Tibial artery (tissue), 4 donors: Measurements from ENCODE around the gene PRPSAP1.

ENCODE experiments used
- DNase-seq, 2 donors: peaks; one replicate each; pipeline ENCODE4 v3.0.0-alpha.2; 2019
- H3K27ac ChIP-seq, 2 donors: fragments of 200-600 bp; sonication (generic) in 1 of 2; 1 replicate in 1 of 2; 2 replicates in 1 of 2; pipeline ENCODE4 v1.5.1; 2018 to 2019; ENCODE audit warnings: mild to moderate bottlenecking in 1 of 2
- H3K27me3 ChIP-seq, 2 donors: fragments of 200-600 bp; sonication (generic) in 1 of 2; one replicate each; pipeline versions ENCODE4 v1.5.1 to v1.6.0; 2016 to 2019
- H3K36me3 ChIP-seq, 3 donors: fragments of 200-600 bp; sonication (generic) in 2 of 3; one replicate each; pipeline ENCODE4 v1.5.1; 2016 to 2019; ENCODE audit warnings: mild to moderate bottlenecking in 2 of 3
- H3K4me1 ChIP-seq, 4 donors: fragments of 200-600 bp; sonication (generic) in 2 of 4; 1 replicate in 3 of 4; 2 replicates in 1 of 4; pipeline ENCODE4 v1.5.1; 2016 to 2019
- H3K4me3 ChIP-seq, 2 donors: fragments of 200-600 bp; sonication (generic) in 1 of 2; 1 replicate in 1 of 2; 2 replicates in 1 of 2; pipeline ENCODE4 v1.5.1; 2018 to 2019; ENCODE audit warnings: mild to moderate bottlenecking in 2 of 2
- H3K9me3 ChIP-seq, 3 donors: fragments of 200-600 bp; sonication (generic) in 1 of 3; one replicate each; pipeline ENCODE4 v1.5.1; 2016 to 2019
- CTCF ChIP-seq, 2 experiments: fragments of 200-600 bp in 1 of 2; fragments of 450-650 bp in 1 of 2; IDR thresholded peaks; one replicate each; pipeline ENCODE4 v1.5.1; 2017 to 2019; ENCODE audit warnings: antibody characterized with exemption in 2 of 2, mild to moderate bottlenecking in 1 of 2, moderate library complexity in 1 of 2
- intact Hi-C: fragments of 100-400 bp; cut with DNase I; formaldehyde crosslinking; loops from one replicate; pipeline ENCODE4 v1.15.0; 2023; ENCODE audit warnings: low total_unique reads

Gene PRPSAP1

GRCh38 chr17:76382351-76382802, 28.7 kb upstream of the PRPSAP1 start:
- peak overlapping the region; percentile 56 to 57 for H3K4me3 ChIP-seq
- no peak for DNase-seq
- H3K36me3 ChIP-seq, result no peaks in the 10 kb centered on the region
- H3K4me1 ChIP-seq, result peaks cover 5 to 45% (median 38%) of the 10 kb centered on the region in 4 donors
- intact Hi-C loops, result no loop called here
- no peaks in the 10 kb centered on the region for H3K27me3 ChIP-seq
- no peaks in the 10 kb centered on the region for H3K9me3 ChIP-seq
- no peak for TF ChIP-seq CTCF (IDR thresholded peaks at IDR 0.05)
- peak overlapping the region; percentile 76 to 82 for H3K27ac ChIP-seq

GRCh38 chr17:76381633-76382350, 28.1 kb upstream of the PRPSAP1 start:
- no peaks in the 10 kb centered on the region for H3K9me3 ChIP-seq
- intact Hi-C loops, result no loop called here
- H3K27ac ChIP-seq, result no peak overlapping the region
- no peak for DNase-seq
- no peak for TF ChIP-seq CTCF (IDR thresholded peaks at IDR 0.05)
- H3K27me3 ChIP-seq, result no peaks in the 10 kb centered on the region
- H3K4me1 ChIP-seq, result peaks cover 5 to 45% (median 38%) of the 10 kb centered on the region in 4 donors
- H3K36me3 ChIP-seq, result no peaks in the 10 kb centered on the region
- peak overlapping the region in 1 of 2 donors; percentile 57 for H3K4me3 ChIP-seq

DNA sequence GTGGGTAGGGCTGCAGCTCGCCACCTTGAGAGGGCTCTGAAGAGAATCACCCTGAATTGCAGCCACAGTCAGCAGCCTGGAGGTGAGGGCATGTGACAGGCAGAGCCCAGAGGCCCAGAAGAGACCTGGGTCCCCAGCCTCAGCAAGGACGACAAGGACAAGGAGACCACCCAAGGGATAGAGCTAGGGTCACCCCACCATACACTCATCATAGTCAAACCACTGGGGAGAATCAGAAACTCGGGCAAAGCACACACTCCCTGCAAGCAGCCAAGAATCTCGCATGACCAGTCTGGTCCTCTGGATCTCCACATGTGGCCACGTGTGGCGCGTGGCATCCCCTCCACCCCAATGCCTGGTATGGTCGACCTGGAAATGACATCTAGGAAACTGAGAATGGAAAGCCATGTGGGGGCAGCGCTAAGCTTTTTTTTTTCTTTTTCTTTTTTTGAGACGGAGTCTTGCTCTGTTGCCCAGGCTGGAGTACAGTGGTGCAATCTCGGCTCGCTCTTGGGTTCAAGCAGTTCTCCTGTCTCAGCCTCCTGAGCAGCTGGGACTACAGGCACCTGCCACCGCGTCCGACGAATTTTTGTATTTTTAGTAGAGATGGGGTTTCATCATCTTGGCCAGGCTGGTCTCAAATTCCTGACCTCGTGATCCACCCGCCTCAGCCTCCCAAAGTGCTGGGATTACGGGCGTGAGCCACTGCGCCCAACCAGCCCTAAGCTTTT, 26.1 kb upstream of the PRPSAP1 start:
- H3K27ac ChIP-seq, result no peak overlapping the region
- TF ChIP-seq CTCF (IDR thresholded peaks at IDR 0.05), result no peak
- H3K27me3 ChIP-seq, result no peaks in the 10 kb centered on the region
- DNase-seq, result no peak
- no peak overlapping the region for H3K4me3 ChIP-seq
- no peaks in the 10 kb centered on the region for H3K9me3 ChIP-seq
- intact Hi-C loops, result no loop called here
- H3K4me1 ChIP-seq, result peaks cover 0 to 33% (median 22%) of the 10 kb centered on the region in 4 donors
- H3K36me3 ChIP-seq, result no peaks in the 10 kb centered on the region

DNA sequence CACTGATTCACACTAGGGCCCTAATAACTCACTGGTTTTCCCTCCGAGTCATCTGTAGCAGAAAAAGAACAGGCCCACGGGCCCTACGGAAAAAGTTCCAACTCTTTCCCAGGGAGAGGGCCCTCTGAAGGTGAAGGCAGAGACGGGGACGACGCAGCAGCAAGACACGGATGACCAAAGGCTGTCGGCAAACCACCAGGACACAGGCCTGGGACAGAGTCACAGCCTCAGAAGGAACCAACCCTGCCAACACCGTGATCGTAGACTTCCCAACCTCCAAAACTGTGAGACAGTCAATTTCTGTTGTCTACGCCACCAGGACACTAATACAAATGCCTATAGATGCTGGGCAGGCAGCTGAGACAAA, 25.5 kb upstream of the PRPSAP1 start:
- H3K27ac ChIP-seq, result no peak overlapping the region
- H3K9me3 ChIP-seq, result no peaks in the 10 kb centered on the region
- DNase-seq, result no peak
- H3K36me3 ChIP-seq, result no peaks in the 10 kb centered on the region
- intact Hi-C loops, result no loop called here
- peaks cover 0 to 30% (median 19%) of the 10 kb centered on the region in 4 donors for H3K4me1 ChIP-seq
- no peaks in the 10 kb centered on the region for H3K27me3 ChIP-seq
- H3K4me3 ChIP-seq, result no peak overlapping the region
- TF ChIP-seq CTCF (IDR thresholded peaks at IDR 0.05), result no peak

- Histone ChIP-seq H3K4me1 (peaks cover 0 to 27% (median 17%) of the 10 kb centered on the region in 4 donors), H3K36me3 (no peaks in the 10 kb centered on the region), H3K4me3 (no peak overlapping the region), H3K27me3 (no peaks in the 10 kb centered on the region), H3K9me3 (no peaks in the 10 kb centered on the region), H3K27ac (no peak overlapping the region)
- intact Hi-C loops, result no loop called here
- TF ChIP-seq CTCF (IDR thresholded peaks at IDR 0.05), result no peak
- DNase-seq, result no peak
These were observed 25.0 kb upstream of the PRPSAP1 start for GRCh38 chr17:76378548-76379274.
